A549 treated with Hydrocortisone at 1 μM for 4 hours (cell line): ENCODE data around the gene EIF1. TPM values are rescaled to one million over a fixed set of nuclear protein-coding genes. Genes with fewer than 3 reads are reported as not detected.

ENCODE experiments used
- total RNA-seq: library from RNA; stranded (reverse); fragments of 200-300 nt; extraction: Qiagen RNA extraction; gene quantifications from 5 replicates; pipeline ENCODE4 v1.2.3, GENCODE V29; 2022

Gene EIF1
- 1,220 to 1,509 TPM (median 1,323 TPM) in 5 replicates for total RNA-seq

GRCh38 chr17:41688641-41689496 lies at the start of gene EIF1:
Gene EIF1 (plus strand): TSS chr17:41688885. CDS start chr17:41689039, 154 bp downstream.

GRCh38 chr17:41711669-41712400 lies 23.1 kb downstream of the EIF1 start, which contains the start of gene GAST:
Gene GAST (plus strand): TSS chr17:41712331. CDS start chr17:41715437, 3,106 bp downstream.

GRCh38 chr17:41734139-41734948 lies 45.7 kb downstream of the EIF1 start, which contains the start of gene HAP1:
Gene HAP1 (minus strand): TSS chr17:41734643. CDS start chr17:41734634, 9 bp downstream.

Other genes starting within 250 kb of the EIF1 start
- not detected in 5 replicates for gene KRT38, start 247.9 kb upstream of the EIF1 start, total RNA-seq
- 0.05 to 0.07 TPM (median 0.06 TPM) in 3 of 5 replicates, not detected in the others for gene KRT32, start 221.5 kb upstream of the EIF1 start, total RNA-seq
- gene KRT35, start 207.7 kb upstream of the EIF1 start, total RNA-seq, result not detected in 5 replicates
- gene KRT36, start 199.0 kb upstream of the EIF1 start, total RNA-seq, result not detected in 5 replicates
- gene KRT13, start 183.3 kb upstream of the EIF1 start, total RNA-seq, result 0.09 to 0.29 TPM (median 0.24 TPM) in 5 replicates
- 2.1 to 3.9 TPM (median 3.2 TPM) in 5 replicates for gene KRT15, start 170.0 kb upstream of the EIF1 start, total RNA-seq
- 40.6 to 55.7 TPM (median 46.2 TPM) in 5 replicates for gene KRT19, start 160.6 kb upstream of the EIF1 start, total RNA-seq
- not detected in 5 replicates for gene KRT9, start 116.8 kb upstream of the EIF1 start, total RNA-seq
- 0.08 to 0.17 TPM (median 0.13 TPM) in 4 of 5 replicates, not detected in the other for gene KRT14, start 102.0 kb upstream of the EIF1 start, total RNA-seq
- gene KRT16, start 76.1 kb upstream of the EIF1 start, total RNA-seq, result 0.51 to 1.3 TPM (median 1.1 TPM) in 5 replicates
- 0.54 to 1.9 TPM (median 0.78 TPM) in 5 replicates for gene KRT17, start 64.3 kb upstream of the EIF1 start, total RNA-seq
- 0.38 to 0.59 TPM in 2 of 5 replicates, not detected in the others for gene GAST, start 23.4 kb downstream of the EIF1 start, total RNA-seq
- 1.3 to 1.7 TPM (median 1.4 TPM) in 5 replicates for gene HAP1, start 45.8 kb downstream of the EIF1 start, total RNA-seq
- gene JUP, start 97.8 kb downstream of the EIF1 start, total RNA-seq, result 95.1 to 120 TPM (median 110 TPM) in 5 replicates
- gene P3H4, start 123.1 kb downstream of the EIF1 start, total RNA-seq, result 29.4 to 36.0 TPM (median 32.0 TPM) in 5 replicates
- 91.4 to 101 TPM (median 101 TPM) in 5 replicates for gene FKBP10, start 124.1 kb downstream of the EIF1 start, total RNA-seq
- gene NT5C3B, start 147.3 kb downstream of the EIF1 start, total RNA-seq, result 102 to 111 TPM (median 106 TPM) in 5 replicates
- gene KLHL10, start 148.9 kb downstream of the EIF1 start, total RNA-seq, result 0.05 to 0.25 TPM (median 0.10 TPM) in 3 of 5 replicates, not detected in the others
- gene KLHL11, start 176.5 kb downstream of the EIF1 start, total RNA-seq, result 2.1 to 5.0 TPM (median 2.9 TPM) in 5 replicates
- 227 to 340 TPM (median 260 TPM) in 5 replicates for gene ACLY, start 230.1 kb downstream of the EIF1 start, total RNA-seq
- 1.1 to 1.7 TPM (median 1.6 TPM) in 5 replicates for gene ODAD4, start 241.7 kb downstream of the EIF1 start, total RNA-seq